NOMO-1 treated with dmso at 0.1 percent for 144 hours (cell line): ENCODE results near the gene NLRC4.
A peak's percentile ranks its signal among the peaks of the same experiment; 100 is the strongest.
"Not testable (repeated sequence)": the region's sequence is repeated elsewhere in the genome, so short reads cannot be mapped to it uniquely, and the experiment has no call there.

Experiments used
- DNase-seq: peaks from one replicate; lab custom pipeline; 2025; ENCODE audit not compliant: unreplicated experiment; lab: John Stamatoyannopoulos, UW

The NLRC4 gene, protein sequence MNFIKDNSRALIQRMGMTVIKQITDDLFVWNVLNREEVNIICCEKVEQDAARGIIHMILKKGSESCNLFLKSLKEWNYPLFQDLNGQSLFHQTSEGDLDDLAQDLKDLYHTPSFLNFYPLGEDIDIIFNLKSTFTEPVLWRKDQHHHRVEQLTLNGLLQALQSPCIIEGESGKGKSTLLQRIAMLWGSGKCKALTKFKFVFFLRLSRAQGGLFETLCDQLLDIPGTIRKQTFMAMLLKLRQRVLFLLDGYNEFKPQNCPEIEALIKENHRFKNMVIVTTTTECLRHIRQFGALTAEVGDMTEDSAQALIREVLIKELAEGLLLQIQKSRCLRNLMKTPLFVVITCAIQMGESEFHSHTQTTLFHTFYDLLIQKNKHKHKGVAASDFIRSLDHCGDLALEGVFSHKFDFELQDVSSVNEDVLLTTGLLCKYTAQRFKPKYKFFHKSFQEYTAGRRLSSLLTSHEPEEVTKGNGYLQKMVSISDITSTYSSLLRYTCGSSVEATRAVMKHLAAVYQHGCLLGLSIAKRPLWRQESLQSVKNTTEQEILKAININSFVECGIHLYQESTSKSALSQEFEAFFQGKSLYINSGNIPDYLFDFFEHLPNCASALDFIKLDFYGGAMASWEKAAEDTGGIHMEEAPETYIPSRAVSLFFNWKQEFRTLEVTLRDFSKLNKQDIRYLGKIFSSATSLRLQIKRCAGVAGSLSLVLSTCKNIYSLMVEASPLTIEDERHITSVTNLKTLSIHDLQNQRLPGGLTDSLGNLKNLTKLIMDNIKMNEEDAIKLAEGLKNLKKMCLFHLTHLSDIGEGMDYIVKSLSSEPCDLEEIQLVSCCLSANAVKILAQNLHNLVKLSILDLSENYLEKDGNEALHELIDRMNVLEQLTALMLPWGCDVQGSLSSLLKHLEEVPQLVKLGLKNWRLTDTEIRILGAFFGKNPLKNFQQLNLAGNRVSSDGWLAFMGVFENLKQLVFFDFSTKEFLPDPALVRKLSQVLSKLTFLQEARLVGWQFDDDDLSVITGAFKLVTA

GRCh38 chr2:32264422-32265105, at the start of gene NLRC4:
TSS of gene NLRC4 (minus strand) at chr2:32264886. CDS start at chr2:32256775, 8,111 bp downstream.
- DNase-seq = peak; percentile 90

DNA sequence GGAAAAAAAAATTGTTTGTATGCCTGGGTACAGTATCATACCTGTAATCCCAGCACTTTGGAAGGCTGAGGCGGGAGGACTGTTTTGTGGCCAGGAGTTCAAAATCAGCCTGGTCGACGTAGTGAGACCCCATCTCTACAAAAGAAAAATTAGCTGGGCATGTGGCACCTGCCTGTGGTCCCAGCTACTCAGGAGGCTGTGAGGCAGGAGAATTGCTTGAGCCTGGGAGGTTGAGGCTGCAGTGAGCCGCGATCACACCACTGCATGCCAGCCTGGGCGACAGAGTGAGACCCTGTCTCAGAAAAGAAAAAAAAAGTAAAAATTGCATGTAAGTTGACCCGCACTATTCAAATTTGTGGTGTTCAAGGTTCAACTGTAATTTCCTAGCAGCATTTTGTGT, 45.9 kb upstream of the NLRC4 start:
- no peak for DNase-seq

- not testable (repeated sequence) for DNase-seq
Measured at GRCh38 chr2:32293966-32294562, 29.4 kb upstream of the NLRC4 start.

- not testable (repeated sequence) for DNase-seq
Measured at GRCh38 chr2:32293493-32293892, 28.8 kb upstream of the NLRC4 start.

DNA sequence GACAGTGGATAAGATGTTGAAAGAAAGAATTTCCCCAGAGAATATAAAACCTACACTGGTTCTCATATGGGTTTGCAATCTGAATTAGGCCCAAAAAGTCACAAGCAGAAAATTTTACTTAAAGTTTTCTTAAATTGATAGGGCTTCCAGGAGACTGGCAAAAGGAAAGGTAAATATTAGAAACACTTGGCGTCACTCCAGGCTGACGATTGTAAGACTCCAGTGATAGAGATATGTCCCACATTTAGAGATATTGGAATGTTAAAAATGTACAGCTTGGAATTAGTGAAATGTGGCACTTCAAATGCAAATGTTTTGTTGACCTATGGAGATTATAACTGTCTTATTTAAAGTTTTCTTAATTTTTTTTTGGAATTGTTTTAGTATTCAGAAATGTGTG, 27.1 kb upstream of the NLRC4 start:
- no peak for DNase-seq

DNA sequence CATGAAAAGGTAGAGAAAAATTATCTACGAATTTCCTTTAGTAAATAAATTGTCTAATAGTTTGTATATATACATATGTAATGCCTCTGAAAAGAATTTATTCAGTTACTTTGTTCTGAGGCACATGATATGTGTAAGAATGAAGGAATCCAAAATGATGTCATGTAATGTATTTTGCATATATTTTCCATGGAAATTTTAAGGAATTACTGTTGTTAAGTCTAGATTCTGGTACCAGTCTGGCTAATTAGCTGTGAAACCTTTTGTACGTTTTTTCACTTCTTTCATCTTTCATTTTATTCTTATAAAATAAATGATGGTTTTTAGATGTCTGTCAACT, 25.3 kb upstream of the NLRC4 start:
- no peak for DNase-seq

GRCh38 chr2:32289165-32289999, 24.7 kb upstream of the NLRC4 start:
- peak; percentile 85 for DNase-seq

GRCh38 chr2:32284321-32284720, 19.6 kb upstream of the NLRC4 start:
- DNase-seq = no peak

GRCh38 chr2:32278478-32278853, 13.8 kb upstream of the NLRC4 start:
- no peak for DNase-seq

DNA sequence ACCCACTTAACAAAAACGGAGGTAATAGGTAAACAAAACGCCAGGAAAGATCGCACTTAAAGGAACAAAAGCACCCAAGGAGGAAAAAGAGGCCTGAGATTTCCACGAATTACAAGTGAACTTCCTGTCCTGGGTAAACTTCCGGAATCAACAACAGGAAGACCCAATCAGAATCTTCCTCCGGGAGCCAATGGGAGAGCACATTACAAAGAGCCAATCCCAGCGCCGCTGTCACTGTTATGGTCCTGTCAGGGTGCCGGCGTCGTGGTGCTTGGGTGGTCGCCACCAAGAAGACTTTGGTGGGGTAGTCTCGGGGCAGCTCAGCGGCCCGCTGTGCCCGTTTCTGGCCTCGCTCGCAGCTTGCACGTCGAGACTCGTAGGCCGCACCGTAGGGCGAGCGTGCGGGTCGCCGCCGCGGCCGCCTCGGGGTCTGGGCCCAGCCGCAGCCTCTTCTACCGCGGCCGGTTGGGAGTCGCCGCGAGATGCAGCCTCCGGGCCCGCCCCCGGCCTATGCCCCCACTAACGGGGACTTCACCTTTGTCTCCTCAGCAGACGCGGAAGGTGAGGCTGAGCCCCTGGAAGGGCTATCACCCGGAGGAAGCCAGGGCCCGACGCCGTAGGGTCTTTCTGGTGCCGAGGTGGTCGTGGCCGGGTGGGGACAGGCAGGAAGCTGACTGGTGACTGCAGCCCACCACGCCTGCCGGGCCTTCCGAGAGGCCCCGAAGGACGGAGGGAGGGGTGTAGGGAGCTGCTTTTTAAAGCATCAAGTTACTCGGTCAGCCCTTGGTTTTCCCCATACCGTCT, 13.2 kb upstream of the NLRC4 start, which contains the start of gene YIPF4:
YIPF4 (plus strand) TSS at position 231 of the 804 bp plus-strand sequence; CDS start at position 483, 252 bp downstream.
- peak; percentile 63 for DNase-seq

DNA sequence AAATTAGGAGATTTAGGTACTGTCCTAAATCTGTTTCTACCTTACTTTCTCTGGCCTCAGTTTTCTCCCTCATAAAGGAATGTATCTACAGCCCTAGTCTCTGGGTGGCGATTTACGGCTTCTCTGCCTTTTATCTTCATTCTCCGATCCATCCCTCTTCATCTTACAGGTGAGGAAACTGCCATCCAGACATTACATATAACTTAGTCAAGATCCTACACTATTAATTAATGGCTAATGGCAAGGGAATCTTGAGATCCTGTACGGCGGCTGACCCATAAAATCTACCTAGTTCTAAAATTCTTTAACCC, 12.6 kb upstream of the NLRC4 start:
- DNase-seq = no peak

GRCh38 chr2:32275790-32276189, 11.1 kb upstream of the NLRC4 start:
- not testable (repeated sequence) for DNase-seq

DNA sequence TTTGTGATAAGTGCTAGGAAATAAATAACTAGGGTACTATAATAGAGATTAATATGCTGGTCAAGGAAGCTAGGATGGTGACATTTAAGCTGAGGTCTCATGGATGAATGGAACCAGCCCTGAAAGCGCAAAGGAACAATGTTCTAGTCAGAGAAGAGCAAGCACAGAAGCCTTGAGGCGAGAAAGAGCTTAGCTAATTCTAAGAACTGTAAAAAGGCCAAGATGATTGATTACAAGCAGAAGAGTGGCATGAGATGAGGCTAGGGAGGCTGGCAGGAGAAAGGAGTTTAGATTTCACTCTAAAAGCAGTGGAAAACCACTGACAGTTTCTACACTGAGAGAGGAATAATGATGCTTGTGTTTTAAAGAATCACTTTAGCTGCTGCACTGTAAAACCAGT, 9.6 kb upstream of the NLRC4 start:
- DNase-seq = no peak

- DNase-seq = no peak
Measured at GRCh38 chr2:32272279-32272678, 7.6 kb upstream of the NLRC4 start.

- DNase-seq = no peak
Measured at GRCh38 chr2:32271063-32271462, 6.4 kb upstream of the NLRC4 start.

DNA sequence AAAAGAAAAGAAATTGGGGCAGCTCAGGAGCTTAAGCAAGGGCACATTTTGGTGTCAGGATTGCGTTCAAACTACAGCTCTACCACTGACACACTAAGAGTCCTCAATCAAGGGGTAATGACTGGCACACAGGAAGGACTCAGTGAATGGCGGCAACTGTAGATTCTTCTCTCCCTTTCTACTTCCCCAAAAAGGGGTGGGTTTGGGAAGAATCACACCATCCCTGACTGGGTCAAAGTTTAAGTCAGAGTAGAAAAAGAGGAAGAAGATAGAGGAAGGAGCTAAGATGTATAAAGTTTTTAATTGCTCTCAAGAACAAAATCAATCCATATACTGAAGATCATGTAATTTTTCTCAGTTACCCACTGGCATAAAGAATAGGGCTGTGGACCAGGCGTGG, 2.6 kb downstream of the NLRC4 start:
- peak; percentile 94 for DNase-seq

GRCh38 chr2:32260376-32260775, 4.3 kb downstream of the NLRC4 start:
- no peak for DNase-seq

DNA sequence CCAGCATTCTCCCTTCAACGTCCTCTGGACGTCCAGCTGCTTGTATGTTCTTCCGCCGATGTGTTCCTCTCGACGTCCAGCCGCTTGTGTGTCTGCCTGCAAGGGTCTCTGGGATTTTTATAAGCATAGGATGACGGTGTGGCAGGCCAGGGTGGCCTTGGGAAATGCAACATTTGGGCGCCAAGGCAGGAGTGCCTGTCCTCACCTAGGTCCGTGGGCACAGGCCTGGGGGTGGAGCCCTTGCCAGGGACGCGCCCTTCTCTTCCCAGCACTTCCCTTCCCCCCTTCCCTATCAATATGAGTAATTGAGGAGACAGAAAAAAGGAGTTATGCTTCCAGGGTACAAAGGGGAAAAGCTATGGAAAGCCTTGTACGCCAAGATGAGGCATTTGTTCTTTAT, 6.4 kb downstream of the NLRC4 start:
- DNase-seq = no peak

GRCh38 chr2:32250290-32250689, 14.4 kb downstream of the NLRC4 start:
- no peak for DNase-seq
